DND-41 (cell line): ENCODE measurements around the gene TRMT61A.

Experiments used
- ATAC-seq: fragments of 200-7000 bp; cut with Tn5 transposase; 3 replicates; pipeline ENCODE4 v1.9.1; 2021; ENCODE audit warnings: low read depth; ENCODE audit not compliant: insufficient read depth
- DNase-seq: peaks from one replicate; pipeline ENCODE4 v3.0.0-alpha.2; 2020
- H2AFZ ChIP-seq: 2 replicates; pipeline ENCODE4 v1.6.0; 2012; ENCODE audit warnings: low read depth, low read length
- H3K27ac ChIP-seq: 2 replicates; pipeline ENCODE4 v1.5.1; 2012; ENCODE audit warnings: low read length, inconsistent platforms
- H3K27me3 ChIP-seq: fragments of 200-600 bp; sonication (generic); 2 replicates; pipeline ENCODE4 v1.6.0; 2012; ENCODE audit warnings: low read length, mild to moderate bottlenecking, inconsistent platforms; ENCODE audit not compliant: insufficient read depth, poor library complexity
- H3K36me3 ChIP-seq: 2 replicates; pipeline ENCODE4 v1.5.1; 2012; ENCODE audit warnings: low read length, inconsistent platforms; ENCODE audit not compliant: insufficient read depth
- H3K4me1 ChIP-seq: 2 replicates; pipeline ENCODE4 v1.5.1; 2012; ENCODE audit warnings: mild to moderate bottlenecking, low read length; ENCODE audit not compliant: insufficient read depth
- H3K4me2 ChIP-seq: 2 replicates; pipeline ENCODE4 v1.6.0; 2012; ENCODE audit warnings: mild to moderate bottlenecking, moderate library complexity, low read length, inconsistent platforms; ENCODE audit not compliant: insufficient read depth
- H3K4me3 ChIP-seq, 2 experiments: fragments of 200-600 bp in 1 of 2; shearing (Covaris generic) in 1 of 2; 2 replicates each; pipeline ENCODE4 v1.5.1; 2012 to 2016; ENCODE audit warnings: inconsistent platforms in 2 of 2, low read length in 2 of 2, mild to moderate bottlenecking in 2 of 2, low read depth in 1 of 2, moderate library complexity in 1 of 2
- H3K79me2 ChIP-seq: 2 replicates; pipeline ENCODE4 v1.6.0; 2012; ENCODE audit warnings: low read length, inconsistent platforms; ENCODE audit not compliant: insufficient read depth
- H3K9ac ChIP-seq: 2 replicates; pipeline ENCODE4 v1.6.0; 2012; ENCODE audit warnings: low read depth, mild to moderate bottlenecking, inconsistent platforms, low read length, moderate library complexity
- H3K9me3 ChIP-seq: 2 replicates; pipeline ENCODE4 v1.5.1; 2012; ENCODE audit warnings: low read length, moderate library complexity, mild to moderate bottlenecking, inconsistent platforms; ENCODE audit not compliant: insufficient read depth, severe bottlenecking
- H4K20me1 ChIP-seq: 2 replicates; pipeline ENCODE4 v1.6.0; 2012; ENCODE audit warnings: low read length; ENCODE audit not compliant: insufficient read depth
- EZH2 ChIP-seq: IDR thresholded peaks from 3 replicates; pipeline ENCODE4 v1.6.1; 2012; ENCODE audit warnings: borderline replicate concordance, low read depth, mild to moderate bottlenecking, moderate library complexity, low read length, inconsistent platforms; ENCODE audit not compliant: severe bottlenecking
- TF ChIP-seq, protein P1 (sequence below): IDR thresholded peaks from 2 replicates; pipeline ENCODE4 v1.5.1; 2012; ENCODE audit warnings: borderline replicate concordance, low read length, moderate library complexity, mild to moderate bottlenecking; ENCODE audit not compliant: poor library complexity, severe bottlenecking; ENCODE audit errors: extremely low read depth

Gene TRMT61A

DNA sequence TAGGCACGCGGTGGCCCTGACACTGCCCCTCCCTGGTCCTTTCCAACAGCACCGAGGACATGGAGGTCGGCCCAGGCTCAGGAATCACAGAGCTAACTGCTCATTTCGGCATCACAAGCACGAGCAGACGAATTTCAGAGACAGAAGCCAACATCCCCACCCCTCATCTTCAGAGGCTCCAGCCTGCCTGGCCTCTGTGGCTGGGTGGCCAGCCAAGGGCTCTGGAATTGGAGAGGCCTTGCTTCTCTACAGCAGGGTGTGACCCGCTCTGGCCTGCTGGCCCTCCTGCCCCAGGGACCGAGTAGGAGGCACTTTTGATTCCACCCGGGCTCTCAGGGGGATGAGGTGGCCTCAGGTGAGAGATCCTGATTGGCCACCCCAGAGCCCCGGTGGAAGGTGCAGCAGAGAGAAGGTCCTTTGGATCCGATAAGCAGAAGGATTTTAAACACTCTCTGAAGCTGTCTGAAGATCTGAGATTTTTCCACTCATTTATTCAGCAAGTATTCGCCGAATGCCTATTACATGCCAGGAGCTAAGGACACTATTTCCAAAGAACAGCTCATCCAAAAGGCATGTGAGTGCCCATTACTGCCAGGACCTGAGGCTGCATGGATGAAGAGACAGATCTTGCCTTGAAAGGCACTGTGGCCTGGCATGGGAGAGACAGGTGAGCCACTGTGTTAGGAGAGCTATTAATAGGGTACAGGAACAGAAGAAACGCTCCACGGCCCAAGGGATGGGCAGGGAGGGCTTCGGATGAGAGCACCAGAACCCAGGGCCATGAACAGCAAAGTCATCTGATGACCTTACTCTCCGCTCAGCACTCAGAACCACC, 23.2 kb downstream of the TRMT61A start:
- no peak for ATAC-seq
- Histone ChIP-seq H3K4me2 (no peak overlapping the region), H3K27ac (no peak overlapping the region), H3K4me3 (no peak overlapping the region), H3K36me3 (peaks cover 3% of the 10 kb centered on the region), H3K9ac (no peak overlapping the region), H3K27me3 (no peaks in the 10 kb centered on the region), H3K4me1 (no peaks in the 10 kb centered on the region), H2AFZ (no peak overlapping the region), H3K79me2 (peaks cover 18% of the 10 kb centered on the region; the same call in 1 of the 2 replicates), H3K9me3 (no peaks in the 10 kb centered on the region), H4K20me1 (peaks cover 51% of the 10 kb centered on the region)
- no peak for DNase-seq
- TF ChIP-seq, protein P1, sequence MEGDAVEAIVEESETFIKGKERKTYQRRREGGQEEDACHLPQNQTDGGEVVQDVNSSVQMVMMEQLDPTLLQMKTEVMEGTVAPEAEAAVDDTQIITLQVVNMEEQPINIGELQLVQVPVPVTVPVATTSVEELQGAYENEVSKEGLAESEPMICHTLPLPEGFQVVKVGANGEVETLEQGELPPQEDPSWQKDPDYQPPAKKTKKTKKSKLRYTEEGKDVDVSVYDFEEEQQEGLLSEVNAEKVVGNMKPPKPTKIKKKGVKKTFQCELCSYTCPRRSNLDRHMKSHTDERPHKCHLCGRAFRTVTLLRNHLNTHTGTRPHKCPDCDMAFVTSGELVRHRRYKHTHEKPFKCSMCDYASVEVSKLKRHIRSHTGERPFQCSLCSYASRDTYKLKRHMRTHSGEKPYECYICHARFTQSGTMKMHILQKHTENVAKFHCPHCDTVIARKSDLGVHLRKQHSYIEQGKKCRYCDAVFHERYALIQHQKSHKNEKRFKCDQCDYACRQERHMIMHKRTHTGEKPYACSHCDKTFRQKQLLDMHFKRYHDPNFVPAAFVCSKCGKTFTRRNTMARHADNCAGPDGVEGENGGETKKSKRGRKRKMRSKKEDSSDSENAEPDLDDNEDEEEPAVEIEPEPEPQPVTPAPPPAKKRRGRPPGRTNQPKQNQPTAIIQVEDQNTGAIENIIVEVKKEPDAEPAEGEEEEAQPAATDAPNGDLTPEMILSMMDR = no peak
- no peak for TF ChIP-seq EZH2

DNA sequence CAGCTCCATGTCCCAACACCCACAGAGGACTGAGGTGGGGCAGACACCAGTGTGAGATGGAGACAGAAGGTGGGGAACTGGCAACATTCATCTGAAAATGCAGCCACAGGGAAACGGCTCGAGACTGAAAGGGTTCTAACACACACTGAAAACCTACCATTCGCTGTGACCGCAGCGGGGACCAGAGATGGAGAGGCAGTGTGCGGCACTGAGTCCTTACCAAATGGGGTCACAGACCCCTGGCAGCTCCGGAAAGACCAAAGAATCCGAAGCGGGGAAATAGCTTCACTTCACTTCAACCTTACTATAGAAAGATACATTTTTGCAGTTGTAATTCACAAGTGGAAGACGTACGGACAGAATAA, 23.8 kb downstream of the TRMT61A start:
- no peaks in the 10 kb centered on the region for H3K27me3 ChIP-seq
- H3K4me3 ChIP-seq = no peak overlapping the region
- no peaks in the 10 kb centered on the region for H3K9me3 ChIP-seq
- ATAC-seq (no peak), DNase-seq (no peak)
- no peak for TF ChIP-seq EZH2
- TF ChIP-seq, protein P1 = no peak
- no peak overlapping the region for H3K4me2 ChIP-seq
- no peaks in the 10 kb centered on the region for H3K4me1 ChIP-seq
- H2AFZ ChIP-seq = no peak overlapping the region
- H4K20me1 ChIP-seq = peaks cover 48% of the 10 kb centered on the region
- peaks cover 6% of the 10 kb centered on the region for H3K36me3 ChIP-seq
- H3K79me2 ChIP-seq = peaks cover 24% of the 10 kb centered on the region
- no peak overlapping the region for H3K9ac ChIP-seq
- H3K27ac ChIP-seq = no peak overlapping the region

DNA sequence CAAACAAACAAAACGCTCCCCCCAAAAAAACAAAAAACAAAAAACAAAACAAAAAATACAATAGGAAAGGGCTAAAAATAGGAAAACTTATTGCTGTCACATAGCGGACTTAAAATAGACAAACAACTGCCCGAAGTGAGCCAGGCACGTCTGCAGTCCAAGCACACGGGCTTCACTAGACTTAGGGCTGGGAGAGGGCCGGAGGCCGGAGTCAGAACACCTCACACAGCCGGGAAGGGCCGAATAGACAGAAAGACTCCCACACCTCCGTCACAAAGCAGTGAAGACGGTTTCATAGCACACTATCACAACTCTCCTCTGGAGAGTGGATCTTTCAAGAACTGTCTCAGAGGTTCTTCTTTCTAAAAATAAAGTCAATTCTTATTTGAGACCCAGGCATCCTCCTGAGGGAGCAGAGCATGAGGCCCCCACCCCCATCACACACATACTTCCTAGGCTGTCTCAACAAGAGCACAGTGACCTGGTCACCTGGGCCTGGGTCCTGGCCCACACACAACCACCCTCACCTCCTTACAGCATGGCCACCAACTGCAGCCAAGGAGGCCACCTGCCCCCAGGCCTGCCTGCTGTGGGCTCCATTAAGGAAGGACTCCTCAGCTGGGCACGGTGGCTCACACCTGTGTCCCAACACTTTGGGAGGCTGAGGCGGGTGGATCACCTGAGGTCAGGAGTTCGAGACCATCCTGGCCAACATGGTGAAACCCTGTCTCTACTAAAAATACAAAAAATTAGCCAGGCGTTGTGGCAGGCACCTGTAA, 26.8 kb downstream of the TRMT61A start:
- peaks cover 35% of the 10 kb centered on the region for H3K36me3 ChIP-seq
- no peak for TF ChIP-seq EZH2
- TF ChIP-seq, protein P1 = no peak
- no peak overlapping the region for H3K9ac ChIP-seq
- H3K79me2 ChIP-seq = peaks cover 53% of the 10 kb centered on the region
- H3K9me3 ChIP-seq = no peaks in the 10 kb centered on the region
- H3K27ac ChIP-seq = no peak overlapping the region
- H3K4me2 ChIP-seq = no peak overlapping the region
- peaks cover 61% of the 10 kb centered on the region for H4K20me1 ChIP-seq
- ATAC-seq = no peak
- no peak for DNase-seq
- H3K4me3 ChIP-seq = no peak overlapping the region
- H3K4me1 ChIP-seq = peaks cover 16% of the 10 kb centered on the region
- no peaks in the 10 kb centered on the region for H3K27me3 ChIP-seq
- no peak overlapping the region for H2AFZ ChIP-seq
